Measurements from ENCODE around the gene ENHO. TPM values are rescaled to one million over a fixed set of nuclear protein-coding genes. Genes with fewer than 3 reads are reported as not detected.

The ENHO gene
- total and polyA plus RNA-seq, 2 of the 8 experiments (the other 6 are each of a cell fraction or from before 2014, with no cell fraction given) = 12.2 to 49.4 TPM

- TF ChIP-seq CHD2 (IDR thresholded peaks at IDR 0.05; ENCODE audit: low read length) = no peak
- no peak for TF ChIP-seq CBX8 (IDR thresholded peaks at IDR 0.05; ENCODE audit: borderline replicate concordance, low read depth, low read length)
- no peak for TF ChIP-seq ATF2 (IDR thresholded peaks at IDR 0.05; ENCODE audit: low read length)
- TF ChIP-seq SP1 (IDR thresholded peaks at IDR 0.05; ENCODE audit: low read depth, low read length) = no peak
- no peak for TF ChIP-seq TCF12 (IDR thresholded peaks at IDR 0.05; ENCODE audit: low read depth, low read length)
- no peak for TF ChIP-seq HDAC6 (IDR thresholded peaks at IDR 0.05; ENCODE audit: low read depth, low read length)
- no peak for TF ChIP-seq CHD1 (IDR thresholded peaks at IDR 0.05; ENCODE audit: low read depth, low read length)
- TF ChIP-seq SAP30 (IDR thresholded peaks at IDR 0.05; ENCODE audit: insufficient read depth, insufficient replicate concordance, low read length) = no peak
Measured at GRCh38 chr9:34552606-34552981, 29.8 kb upstream of the ENHO start (continued).
